ENCODE measurements around the gene FGGY.

Gene FGGY

GRCh38 chr1:59262631-59263030 lies 34.3 kb upstream of the FGGY start:
- TF ChIP-seq CTCF (IDR thresholded peaks at IDR 0.05; ENCODE audit: low read depth, low read length, missing control alignments): no peak
- H3K4me3 ChIP-seq (ENCODE audit: low read depth, low read length): no peak overlapping the region
- DNase-seq (ENCODE audit: low read depth): no peak

GRCh38 chr1:59263111-59263510 lies 33.8 kb upstream of the FGGY start:
- no peak for DNase-seq (ENCODE audit: low read depth)
- no peak overlapping the region for H3K4me3 ChIP-seq (ENCODE audit: low read depth, low read length)
- TF ChIP-seq CTCF (IDR thresholded peaks at IDR 0.05; ENCODE audit: low read depth, low read length, missing control alignments): no peak

GRCh38 chr1:59265622-59266021 lies 31.3 kb upstream of the FGGY start:
- DNase-seq (ENCODE audit: low read depth): no peak
- H3K4me3 ChIP-seq (ENCODE audit: low read depth, low read length): no peak overlapping the region
- no peak for TF ChIP-seq CTCF (IDR thresholded peaks at IDR 0.05; ENCODE audit: low read depth, low read length, missing control alignments)

- DNase-seq (ENCODE audit: low read depth): peak; percentile 64
- no peak overlapping the region for H3K4me3 ChIP-seq (ENCODE audit: low read depth, low read length)
- no peak for TF ChIP-seq CTCF (IDR thresholded peaks at IDR 0.05; ENCODE audit: low read depth, low read length, missing control alignments)
Observed at GRCh38 chr1:59266180-59266926, 30.5 kb upstream of the FGGY start.

GRCh38 chr1:59266927-59267293 lies 30.0 kb upstream of the FGGY start:
- TF ChIP-seq CTCF (IDR thresholded peaks at IDR 0.05; ENCODE audit: low read depth, low read length, missing control alignments): no peak
- no peak overlapping the region for H3K4me3 ChIP-seq (ENCODE audit: low read depth, low read length)
- no peak for DNase-seq (ENCODE audit: low read depth)

GRCh38 chr1:59268406-59268805 lies 28.5 kb upstream of the FGGY start:
- no peak for TF ChIP-seq CTCF (IDR thresholded peaks at IDR 0.05; ENCODE audit: low read depth, low read length, missing control alignments)
- no peak for DNase-seq (ENCODE audit: low read depth)

More at GRCh38 chr1:59268406-59268805, 28.5 kb upstream of the FGGY start:
- H3K4me3 ChIP-seq (ENCODE audit: low read depth, low read length): no peak overlapping the region
